Endothelial cell of umbilical vein (primary cell): ENCODE data around the gene C6orf141. TPM values are rescaled to one million over a fixed set of nuclear protein-coding genes. Genes with fewer than 3 reads are reported as not detected.

Experiments
- BruUV-seq: library from RNA; stranded (reverse); fragments of 400-500 nt; replicated peaks from 2 replicates; lab custom pipeline; 2021; lab: Mats Ljungman, UMichigan
- CTCF ChIA-PET: fragments of 300-600, 350-600 bp; sonication (Branson Sonifier 250); formaldehyde crosslinking; loops from one replicate; lab custom pipeline; 2021; ENCODE audit warnings: antibody characterized with exemption, inconsistent platforms; lab: Charles Lee
- POLR2A ChIA-PET: fragments of 300-600, 350-600 bp; sonication (Branson Sonifier 250); formaldehyde crosslinking; loops from one replicate; lab custom pipeline; 2021; ENCODE audit warnings: antibody characterized with exemption, inconsistent platforms; lab: Charles Lee
- DNase-seq: peaks from one replicate; pipeline ENCODE4 v3.0.0-alpha.2; 2011; ENCODE audit warnings: low read depth, low spot score
- FAIRE-seq: peaks from 2 replicates; lab custom pipeline; 2011; peaks lifted over from hg19 to GRCh38; lab: Jason Lieb, UNC
- H2AFZ ChIP-seq: 2 replicates; pipeline ENCODE4 v1.6.0; 2012; ENCODE audit warnings: low read depth, low read length, control low read depth, inconsistent platforms
- H3K27ac ChIP-seq: 2 replicates; pipeline ENCODE4 v1.5.1; 2011; ENCODE audit warnings: low read depth, mild to moderate bottlenecking, control low read depth, low read length, moderate library complexity; ENCODE audit not compliant: insufficient read depth
- H3K27me3 ChIP-seq, 2 experiments: 2 replicates each; pipeline versions ENCODE4 v1.6.0 to v1.6.1; 2011; ENCODE audit warnings: low read length in 2 of 2, mixed read lengths in 1 of 2; ENCODE audit not compliant: control insufficient read depth in 2 of 2, insufficient read depth in 2 of 2
- H3K36me3 ChIP-seq, 2 experiments: 2 replicates in 1 of 2; 3 replicates in 1 of 2; pipeline ENCODE4 v1.5.1; 2011; ENCODE audit warnings: low read length in 2 of 2, mild to moderate bottlenecking in 1 of 2, moderate library complexity in 1 of 2; ENCODE audit not compliant: control insufficient read depth in 2 of 2, insufficient read depth in 2 of 2; ENCODE audit errors: extremely low read depth in 1 of 2
- H3K4me1 ChIP-seq: 3 replicates; pipeline ENCODE4 v1.5.1; 2011; ENCODE audit warnings: mild to moderate bottlenecking, low read length; ENCODE audit not compliant: control insufficient read depth, insufficient read depth; ENCODE audit errors: extremely low read depth
- H3K4me2 ChIP-seq: 2 replicates; pipeline ENCODE4 v1.6.1; 2011; ENCODE audit warnings: low read length, control low read depth, mixed read lengths; ENCODE audit not compliant: insufficient read depth
- H3K4me3 ChIP-seq, 3 experiments: fragments of 200-600 bp in 1 of 3; sonication (generic), shearing (Covaris generic) in 1 of 3; replicated peaks in 1 of 3; 2 replicates each; pipeline ENCODE4 v1.5.1; 2011 to 2016; ENCODE audit warnings: control low read depth in 3 of 3, low read length in 3 of 3, mild to moderate bottlenecking in 2 of 3, inconsistent platforms in 1 of 3, low read depth in 1 of 3, moderate library complexity in 1 of 3; ENCODE audit not compliant: insufficient read depth in 1 of 3
- H3K79me2 ChIP-seq: 2 replicates; pipeline ENCODE4 v1.6.0; 2012; ENCODE audit warnings: low read length, inconsistent platforms; ENCODE audit not compliant: control insufficient read depth, insufficient read depth
- H3K9ac ChIP-seq: replicated peaks from 2 replicates; pipeline ENCODE3; 2011; ENCODE audit warnings: low read length, control low read depth; ENCODE audit not compliant: insufficient read depth; ENCODE audit errors: extremely low read depth
- H3K9me1 ChIP-seq: replicated peaks from 3 replicates; pipeline ENCODE4 v1.6.0; 2011; ENCODE audit warnings: mild to moderate bottlenecking, low read length; ENCODE audit not compliant: control insufficient read depth, insufficient read depth; ENCODE audit errors: extremely low read depth
- H3K9me3 ChIP-seq: replicated peaks from 2 replicates; pipeline ENCODE4 v1.5.1; 2012; ENCODE audit warnings: low read length, inconsistent platforms; ENCODE audit not compliant: control insufficient read depth, insufficient read depth
- H4K20me1 ChIP-seq: replicated peaks from 2 replicates; pipeline ENCODE3; 2011; ENCODE audit warnings: mild to moderate bottlenecking, low read length; ENCODE audit not compliant: control insufficient read depth, insufficient read depth; ENCODE audit errors: extremely low read depth
- CTCF ChIP-seq, 2 donors: IDR thresholded peaks; 1 replicate in 1 of 2; 2 replicates in 1 of 2; pipeline ENCODE4 v1.5.1; 2011; ENCODE audit warnings: low read length in 2 of 2, mild to moderate bottlenecking in 2 of 2, moderate library complexity in 2 of 2, control low read depth in 1 of 2, inconsistent platforms in 1 of 2, low read depth in 1 of 2; ENCODE audit not compliant: insufficient read depth in 1 of 2; ENCODE audit errors: extremely low read depth in 1 of 2
- EZH2 ChIP-seq: IDR thresholded peaks from 2 replicates; pipeline ENCODE4 v1.6.1; 2012; ENCODE audit warnings: borderline replicate concordance, low read depth, mild to moderate bottlenecking, moderate library complexity, low read length, inconsistent platforms; ENCODE audit not compliant: severe bottlenecking
- FOS ChIP-seq: IDR thresholded peaks from 2 replicates; pipeline ENCODE4 v1.6.1; 2011; ENCODE audit warnings: mild to moderate bottlenecking, low read length, moderate library complexity, borderline replicate concordance; ENCODE audit not compliant: insufficient read depth
- GATA2 ChIP-seq: IDR thresholded peaks from 2 replicates; pipeline ENCODE4 v1.7.0; 2011; ENCODE audit warnings: low read depth, mild to moderate bottlenecking, moderate library complexity, mixed read lengths, low read length; ENCODE audit not compliant: insufficient read length, insufficient read depth
- JUN ChIP-seq: IDR thresholded peaks from 2 replicates; pipeline ENCODE4 v1.6.1; 2011; ENCODE audit warnings: borderline replicate concordance, low read depth; ENCODE audit not compliant: insufficient read length, insufficient read depth
- MYC ChIP-seq: IDR thresholded peaks from one replicate; pipeline ENCODE4 v1.6.1; 2011; ENCODE audit warnings: mild to moderate bottlenecking, low read depth, low read length
- POLR2A ChIP-seq: IDR thresholded peaks from 2 replicates; pipeline ENCODE4 v1.6.1; 2012; ENCODE audit warnings: low read depth, mild to moderate bottlenecking, control low read depth, low read length
- POLR2AphosphoS5 ChIP-seq: IDR thresholded peaks from 2 replicates; pipeline ENCODE4 v1.6.1; 2012; ENCODE audit warnings: low read depth, mild to moderate bottlenecking, control low read depth, low read length, moderate library complexity; ENCODE audit not compliant: insufficient read depth
- dilution Hi-C: fragments of 300-500 bp; cut with MboI; formaldehyde crosslinking; loops from one replicate; pipeline ENCODE4 v1.15.0; 2019; ENCODE audit warnings: low sequenced_read_pairs; ENCODE audit not compliant: extremely low pct_ligation_motif_present
- intact Hi-C: fragments of 100-400 bp; cut with micrococcal nuclease; formaldehyde crosslinking; loops from one replicate; pipeline ENCODE4 v1.10.0; 2022
- polyA plus RNA-seq, 4 experiments: library from polyadenylated mRNA; depleted of rRNA in 3 of 4; stranded (reverse) in 3 of 4; unstranded in 1 of 4; fragments of >200 nt; gene quantifications; 2 replicates each; pipeline versions ENCODE4 v1.2.1 to v1.2.3, GENCODE V29; 2011 to 2012; ENCODE audit warnings: missing spikeins in 1 of 4
- total RNA-seq: library from RNA; stranded (reverse); gene quantifications from 2 replicates; pipeline ENCODE4 v1.2.3, GENCODE V29; 2021
- TF ChIP-seq, protein P1 (sequence below): IDR thresholded peaks from 2 replicates; pipeline ENCODE4 v1.6.1; 2011; ENCODE audit not compliant: insufficient read depth, insufficient read length

C6orf141 gene
- total and polyA plus RNA-seq, 2 donors (not counting 3 experiments of a cell fraction or from before 2014, with no cell fraction given) = 5.7 to 15.5 TPM

- FAIRE-seq = no peak
These were observed 37.1 kb upstream of the C6orf141 start for GRCh38 chr6:49513153-49513989.

More at GRCh38 chr6:49513153-49513989, 37.1 kb upstream of the C6orf141 start:
- H3K4me1 ChIP-seq = no peaks in the 10 kb centered on the region
- H3K9ac ChIP-seq = no peak overlapping the region
- H4K20me1 ChIP-seq = no peaks in the 10 kb centered on the region
- no peaks in the 10 kb centered on the region for H3K79me2 ChIP-seq
- no peaks in the 10 kb centered on the region for H3K9me3 ChIP-seq
- H3K4me3 ChIP-seq = no peak overlapping the region
- no peak overlapping the region for H3K27ac ChIP-seq
- no peak overlapping the region for H3K4me2 ChIP-seq
- TF ChIP-seq POLR2A (no peak), CTCF (IDR thresholded peaks at IDR 0.05; ENCODE audit: extremely low read depth in 1 of 2, insufficient read depth in 1 of 2, low read depth in 1 of 2, low read length in 2 of 2) (no peak), JUN (no peak), POLR2AphosphoS5 (no peak), MYC (no peak), FOS (no peak), EZH2 (no peak), GATA2 (no peak)
- TF ChIP-seq, protein P1, sequence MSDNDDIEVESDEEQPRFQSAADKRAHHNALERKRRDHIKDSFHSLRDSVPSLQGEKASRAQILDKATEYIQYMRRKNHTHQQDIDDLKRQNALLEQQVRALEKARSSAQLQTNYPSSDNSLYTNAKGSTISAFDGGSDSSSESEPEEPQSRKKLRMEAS = no peak
- intact Hi-C loops = no loop called here
- dilution Hi-C loops = no loop called here
- POLR2A ChIA-PET = no interaction called here
- CTCF ChIA-PET = interaction anchor here (1.7 kb wide), 1 partner anchor 19 kb away, joined by 6 read pairs; no protein-coding TSS in a partner anchor
- no peak for DNase-seq
- no peaks in the 10 kb centered on the region for H3K9me1 ChIP-seq
- H2AFZ ChIP-seq = no peak overlapping the region
- BruUV-seq = no TSS peak
- no peaks in the 10 kb centered on the region for H3K36me3 ChIP-seq
- no peaks in the 10 kb centered on the region for H3K27me3 ChIP-seq
